Measurements from ENCODE around the gene PACC1. TPM values are rescaled to one million over a fixed set of nuclear protein-coding genes. Genes with fewer than 3 reads are reported as not detected.

PACC1 gene
- total RNA-seq, 4 donors from 2014 or later: 2.4 to 16.0 (median 8.8) TPM

DNA sequence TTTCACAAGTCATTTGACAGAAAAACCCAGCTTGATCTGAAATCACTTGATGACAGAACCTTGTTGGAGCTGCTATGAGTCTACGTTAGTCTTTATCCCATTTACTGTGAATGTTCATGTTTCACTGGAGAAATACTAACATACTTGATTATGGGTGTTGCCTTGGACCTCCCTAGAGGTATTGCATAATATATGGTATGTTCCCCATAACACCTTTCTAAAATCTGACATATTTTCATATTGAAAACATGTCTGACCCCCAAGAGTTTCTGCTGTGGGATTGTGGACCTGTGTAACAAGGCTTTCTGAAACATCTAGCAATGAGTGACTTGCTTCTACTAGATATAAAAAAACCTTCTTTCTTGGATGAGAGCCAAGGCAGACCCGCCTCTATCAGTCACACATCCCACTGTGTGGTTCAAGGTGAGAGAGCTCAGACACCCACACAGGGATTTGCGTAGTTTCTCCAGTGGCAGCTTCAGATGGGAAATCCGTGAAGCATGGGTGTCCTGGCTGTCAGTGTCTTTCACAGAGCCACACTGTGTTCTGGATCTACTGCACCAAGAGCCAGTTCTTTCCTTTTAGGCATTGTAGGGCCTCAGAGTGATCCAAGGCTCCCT, 22.6 kb upstream of the PACC1 start:
- TF ChIP-seq, protein P1, sequence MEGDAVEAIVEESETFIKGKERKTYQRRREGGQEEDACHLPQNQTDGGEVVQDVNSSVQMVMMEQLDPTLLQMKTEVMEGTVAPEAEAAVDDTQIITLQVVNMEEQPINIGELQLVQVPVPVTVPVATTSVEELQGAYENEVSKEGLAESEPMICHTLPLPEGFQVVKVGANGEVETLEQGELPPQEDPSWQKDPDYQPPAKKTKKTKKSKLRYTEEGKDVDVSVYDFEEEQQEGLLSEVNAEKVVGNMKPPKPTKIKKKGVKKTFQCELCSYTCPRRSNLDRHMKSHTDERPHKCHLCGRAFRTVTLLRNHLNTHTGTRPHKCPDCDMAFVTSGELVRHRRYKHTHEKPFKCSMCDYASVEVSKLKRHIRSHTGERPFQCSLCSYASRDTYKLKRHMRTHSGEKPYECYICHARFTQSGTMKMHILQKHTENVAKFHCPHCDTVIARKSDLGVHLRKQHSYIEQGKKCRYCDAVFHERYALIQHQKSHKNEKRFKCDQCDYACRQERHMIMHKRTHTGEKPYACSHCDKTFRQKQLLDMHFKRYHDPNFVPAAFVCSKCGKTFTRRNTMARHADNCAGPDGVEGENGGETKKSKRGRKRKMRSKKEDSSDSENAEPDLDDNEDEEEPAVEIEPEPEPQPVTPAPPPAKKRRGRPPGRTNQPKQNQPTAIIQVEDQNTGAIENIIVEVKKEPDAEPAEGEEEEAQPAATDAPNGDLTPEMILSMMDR (IDR thresholded peaks at IDR 0.05; ENCODE audit: low read depth): no peak

DNA sequence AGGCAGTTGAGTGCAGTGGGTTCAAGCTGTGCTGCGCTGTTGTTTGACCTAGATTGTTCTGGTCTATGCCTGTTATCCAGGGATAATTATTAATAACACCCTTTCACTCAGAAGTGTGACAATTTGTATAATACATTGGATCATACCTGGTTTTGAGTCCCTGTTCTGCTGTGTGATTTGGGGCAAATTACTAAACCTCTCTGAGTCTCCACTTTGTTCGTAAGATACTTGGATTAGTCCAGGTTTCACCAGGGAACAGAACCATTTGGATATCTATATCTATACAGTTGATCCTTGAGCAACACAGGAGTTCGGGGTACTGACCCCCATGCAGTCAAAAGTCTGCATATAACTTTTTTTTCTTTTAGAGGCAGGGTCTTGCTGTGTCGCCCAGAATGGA, 20.3 kb upstream of the PACC1 start:
- TF ChIP-seq, protein P1 (IDR thresholded peaks at IDR 0.05; ENCODE audit: low read depth): no peak

DNA sequence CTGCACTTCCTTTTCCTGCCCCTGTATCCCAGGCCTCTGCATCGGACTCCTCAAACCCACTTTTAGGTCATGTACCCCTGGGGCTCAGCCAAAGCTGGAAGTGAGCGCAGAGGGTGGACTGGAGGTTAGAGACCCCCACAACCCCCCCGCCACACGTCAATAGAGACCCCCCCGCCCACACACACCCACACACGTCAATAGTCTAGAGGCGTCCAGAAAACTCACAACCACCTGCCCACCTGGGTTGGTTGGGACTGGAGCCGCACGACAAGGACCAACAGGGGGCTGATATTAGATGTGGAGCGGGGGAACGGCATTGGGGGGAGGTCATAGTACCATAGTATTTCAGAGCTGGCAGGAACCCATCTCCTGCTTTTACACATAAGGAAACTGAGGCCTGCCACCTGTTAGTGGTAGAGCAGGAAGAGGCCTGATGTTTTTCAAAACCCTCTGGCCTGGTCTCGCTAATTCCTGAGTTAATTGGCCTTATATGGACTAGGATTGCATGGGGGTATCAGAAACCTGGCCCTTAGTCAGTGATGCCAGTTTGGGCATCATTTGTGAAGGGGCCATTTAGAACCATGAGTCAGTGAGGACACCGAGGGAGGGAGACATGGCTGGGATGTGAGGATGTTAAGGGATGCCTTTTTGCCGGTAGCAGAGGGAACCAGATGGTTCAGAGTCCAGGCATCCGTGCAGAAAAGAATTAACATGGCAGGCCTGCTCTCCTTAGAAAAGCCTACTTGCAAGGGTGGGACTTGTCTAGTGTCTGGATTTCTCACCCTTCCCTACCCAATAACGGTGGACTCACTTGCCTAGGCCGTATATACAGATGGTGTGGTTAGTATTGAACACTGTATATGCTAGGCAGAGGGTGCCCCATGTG, 19.1 kb upstream of the PACC1 start:
- TF ChIP-seq, protein P1 (IDR thresholded peaks at IDR 0.05; ENCODE audit: low read depth): no peak

DNA sequence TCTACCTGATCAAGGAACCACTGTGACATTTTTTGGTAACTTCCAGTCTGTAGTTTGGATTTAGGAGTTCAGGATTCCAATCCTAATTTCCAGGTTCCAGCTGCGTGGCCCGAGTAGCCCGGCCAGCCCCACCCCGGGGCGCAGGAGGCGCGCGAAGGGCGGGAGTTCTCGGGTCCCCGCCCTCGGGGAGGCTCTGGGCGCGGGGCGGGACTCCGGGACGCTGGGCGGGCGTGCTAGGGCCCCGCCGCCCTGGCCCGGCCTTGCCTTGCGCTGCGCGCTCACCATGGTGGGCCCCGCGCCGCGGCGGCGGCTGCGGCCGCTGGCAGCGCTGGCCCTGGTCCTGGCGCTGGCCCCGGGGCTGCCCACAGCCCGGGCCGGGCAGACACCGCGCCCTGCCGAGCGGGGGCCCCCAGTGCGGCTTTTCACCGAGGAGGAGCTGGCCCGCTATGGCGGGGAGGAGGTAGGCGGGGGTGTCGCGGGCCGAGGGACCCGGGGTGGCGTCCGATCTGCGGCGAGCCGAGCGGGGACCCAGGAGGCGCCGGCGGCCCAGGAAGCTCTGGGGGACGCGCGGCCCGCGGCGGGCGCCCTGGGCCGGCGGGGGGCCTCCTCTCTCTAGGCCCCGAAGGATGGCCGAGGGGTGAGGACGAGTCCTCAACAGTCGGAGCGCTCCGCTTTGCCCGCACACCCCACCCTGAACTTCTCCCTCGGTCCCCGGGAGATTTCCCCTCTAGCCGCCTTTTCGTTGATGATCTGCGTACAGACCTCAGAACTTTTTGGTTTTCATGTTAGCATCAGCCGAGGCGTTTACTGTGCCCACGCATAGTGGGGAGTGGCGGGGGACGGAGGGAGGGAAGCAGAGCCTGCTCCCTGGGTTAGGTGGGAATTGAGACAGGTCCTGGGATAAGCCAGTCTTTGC, 18.2 kb upstream of the PACC1 start, which contains the start of gene NENF:
Gene NENF (plus strand): TSS at position 260 of the 916 bp plus-strand sequence. CDS start 24 bp downstream, at position 284.
- TF ChIP-seq, protein P1 (IDR thresholded peaks at IDR 0.05; ENCODE audit: low read depth): no peak

DNA sequence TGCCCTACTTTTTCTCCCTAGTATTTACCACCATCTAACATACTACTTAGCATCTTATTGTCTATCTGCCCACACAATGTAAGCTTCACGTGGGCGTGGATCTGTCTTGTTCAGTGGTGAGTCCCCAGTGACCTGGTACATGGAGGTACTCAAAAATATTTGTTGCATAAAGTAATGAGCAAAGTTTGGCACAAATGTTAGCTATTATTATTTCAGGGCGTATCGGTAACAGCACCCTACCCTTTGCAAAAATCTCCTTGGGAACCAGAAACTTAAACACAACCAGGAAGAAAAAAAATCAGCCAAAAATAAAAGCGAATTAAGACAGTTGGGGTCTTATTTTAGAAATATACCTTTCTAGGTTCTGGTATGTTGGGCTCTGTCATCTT, 17.6 kb upstream of the PACC1 start:
- TF ChIP-seq, protein P1 (IDR thresholded peaks at IDR 0.05; ENCODE audit: low read depth): no peak

DNA sequence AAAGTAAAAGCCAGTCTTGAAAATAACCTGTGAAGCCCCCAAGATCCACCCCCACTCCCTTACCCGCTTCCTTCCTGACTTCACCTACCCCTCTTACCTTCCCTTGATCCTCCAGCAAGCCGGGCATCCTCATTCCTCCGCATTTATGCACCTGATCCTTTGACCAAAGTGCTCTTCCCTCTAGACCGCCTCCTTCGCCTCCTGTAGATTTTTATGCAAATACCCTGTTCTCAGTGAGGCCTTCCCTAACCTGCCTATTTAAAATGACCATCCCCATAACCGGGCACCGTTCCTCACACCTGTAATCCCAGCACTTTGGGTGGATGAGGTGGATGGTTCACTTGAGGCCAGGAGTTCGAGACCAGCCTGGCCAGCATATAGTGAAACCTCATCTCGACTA, 17.0 kb upstream of the PACC1 start:
- TF ChIP-seq, protein P1 (IDR thresholded peaks at IDR 0.05; ENCODE audit: low read depth): no peak

All from subcutaneous adipose tissue (tissue), 4 donors.